ENCODE results near the gene GCNA. TPM values are rescaled to one million over a fixed set of nuclear protein-coding genes. Genes with fewer than 3 reads are reported as not detected.

The GCNA gene
- total and polyA plus RNA-seq, 2 experiments from 2014 or later: 1.2 to 1.5 TPM

DNA sequence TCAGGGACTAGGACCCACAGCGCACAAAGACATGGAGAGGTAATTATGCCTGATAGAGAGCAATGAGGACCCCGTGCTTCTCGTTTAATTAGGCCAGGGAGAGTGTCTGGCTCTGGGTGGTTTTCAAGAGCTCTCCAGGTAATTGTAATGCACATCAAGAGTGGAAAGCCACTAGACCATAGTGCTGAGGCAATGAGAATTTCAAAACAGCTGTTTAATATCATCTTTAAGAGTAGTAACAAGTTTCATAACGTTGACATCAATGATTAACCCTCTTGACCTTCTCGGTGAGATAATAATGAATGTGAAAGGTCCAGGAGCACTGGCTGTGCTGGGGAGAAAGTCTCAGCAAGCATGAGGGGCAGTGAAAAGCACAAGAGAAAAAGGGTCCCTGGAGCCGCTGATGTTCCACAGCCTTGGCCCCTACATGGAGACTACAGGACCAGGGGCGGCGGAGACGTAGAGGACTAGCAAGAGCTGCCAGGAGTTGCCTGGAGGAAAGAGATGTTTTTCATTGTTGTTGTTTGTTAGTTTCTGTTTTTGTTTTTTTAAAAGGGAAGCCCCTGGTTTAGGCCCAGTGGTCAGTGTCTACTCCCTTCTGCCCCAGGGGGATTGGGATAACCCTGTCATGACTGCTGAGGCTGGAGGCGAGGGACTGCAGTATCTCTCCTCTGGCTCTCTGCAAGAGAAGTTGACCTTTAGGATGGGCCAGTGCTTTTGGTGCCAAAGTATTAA is 54.9 kb downstream of the GCNA start (continued):
- no peak for TF ChIP-seq REST (IDR thresholded peaks at IDR 0.05; ENCODE audit: unreplicated experiment)

DNA sequence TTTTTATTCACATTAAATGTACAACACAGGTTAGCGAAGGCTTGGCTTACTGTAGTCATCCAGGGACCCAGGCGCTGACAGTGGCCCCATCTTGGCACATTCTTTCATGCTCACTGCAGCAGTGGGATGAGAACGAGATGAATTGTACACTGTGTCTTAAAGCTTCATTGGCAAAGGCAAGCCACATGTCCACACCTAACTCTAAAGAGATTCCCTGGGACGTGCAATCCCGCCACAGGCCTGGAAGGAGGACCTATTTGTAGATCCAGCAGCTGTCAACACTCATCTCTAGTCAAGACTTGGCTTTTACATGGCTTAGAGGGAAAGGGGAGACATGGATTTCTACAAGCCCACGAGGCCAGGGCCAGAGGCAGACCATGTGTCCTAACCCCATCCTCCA is 56.1 kb downstream of the GCNA start:
- Histone ChIP-seq H3K4me3 (no peak overlapping the region), H4K20me1 (replicated peaks; ENCODE audit: insufficient read depth) (no peaks in the 10 kb centered on the region), H3K4me1 (ENCODE audit: insufficient read depth) (no peaks in the 10 kb centered on the region), H3F3A (replicated peaks; ENCODE audit: low read depth) (no peaks in the 10 kb centered on the region), H3K36me3 (ENCODE audit: insufficient read depth) (no peaks in the 10 kb centered on the region), H2AFZ (no peak overlapping the region), H3K4me2 (no peak overlapping the region), H3K9me2 (ENCODE audit: insufficient read depth) (no peaks in the 10 kb centered on the region), H3K27me3 (ENCODE audit: insufficient read depth) (no peaks in the 10 kb centered on the region), H3K79me2 (replicated peaks; ENCODE audit: insufficient read depth) (no peaks in the 10 kb centered on the region), H3K27ac (ENCODE audit: low read depth) (no peak overlapping the region)
- no peaks in the 10 kb centered on the region for H3K9me3 Mint-ChIP-seq
- no peak for TF ChIP-seq EZH2 (IDR thresholded peaks at IDR 0.05; ENCODE audit: low read depth, unreplicated experiment)
- TF ChIP-seq EZH2phosphoT487 (IDR thresholded peaks at IDR 0.05; ENCODE audit: unreplicated experiment): no peak
- TF ChIP-seq NANOG (IDR thresholded peaks at IDR 0.05; ENCODE audit: borderline replicate concordance): no peak
- DNase-seq (ENCODE audit: low spot score): no peak
- ATAC-seq: no peak
- H3K4me3 Mint-ChIP-seq: no peak overlapping the region
- no peaks in the 10 kb centered on the region for H3K4me1 Mint-ChIP-seq
- no peak overlapping the region for H3K27ac Mint-ChIP-seq
- H3K27me3 Mint-ChIP-seq (ENCODE audit: insufficient read depth, low read depth, poor library complexity): peaks cover 2% of the 10 kb centered on the region
- H3K36me3 Mint-ChIP-seq (ENCODE audit: low read depth): no peaks in the 10 kb centered on the region

DNA sequence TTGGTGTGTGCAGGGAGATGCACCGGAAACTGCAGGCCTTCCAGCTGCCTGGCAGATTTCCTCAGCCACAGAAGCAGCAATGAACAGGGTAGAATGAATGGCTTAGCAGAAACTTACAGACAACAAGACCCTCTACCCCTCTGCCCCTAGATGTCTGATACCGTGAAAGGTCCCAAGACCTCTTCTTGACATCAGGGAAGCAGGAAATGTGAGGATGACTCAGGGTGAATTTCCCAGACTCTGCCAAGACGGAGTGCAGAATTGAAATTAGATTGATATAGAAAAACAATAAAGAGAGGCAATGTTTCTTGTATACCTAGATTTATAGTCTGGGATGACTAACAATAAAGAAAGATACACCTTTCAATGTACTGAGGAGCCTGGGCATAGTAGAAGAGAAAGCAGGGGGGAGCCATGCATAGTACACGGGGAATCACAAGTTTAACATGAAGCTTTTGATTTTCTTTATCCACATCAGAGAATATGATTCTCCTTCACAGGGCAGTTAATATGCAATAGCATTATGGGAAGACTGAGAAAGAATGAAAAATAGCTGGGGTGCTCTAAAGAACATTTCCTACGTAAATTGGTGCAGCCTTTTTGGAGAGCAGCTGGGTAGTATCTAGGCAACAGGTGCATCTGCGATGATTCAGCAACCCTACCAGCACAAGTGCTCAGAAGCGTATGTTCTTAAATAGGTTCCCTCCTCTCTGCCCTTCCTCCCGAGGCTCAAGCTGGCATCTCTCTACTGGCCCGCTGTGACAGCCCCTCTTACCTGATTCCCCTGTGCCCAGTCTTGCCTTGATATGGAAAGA is 58.4 kb downstream of the GCNA start:
- Histone ChIP-seq H3F3A (replicated peaks; ENCODE audit: low read depth) (no peaks in the 10 kb centered on the region), H4K20me1 (replicated peaks; ENCODE audit: insufficient read depth) (no peaks in the 10 kb centered on the region), H3K27ac (ENCODE audit: low read depth) (no peak overlapping the region), H3K4me1 (ENCODE audit: insufficient read depth) (no peaks in the 10 kb centered on the region), H3K27me3 (ENCODE audit: insufficient read depth) (no peaks in the 10 kb centered on the region), H3K4me3 (no peak overlapping the region), H3K79me2 (replicated peaks; ENCODE audit: insufficient read depth) (no peaks in the 10 kb centered on the region), H3K4me2 (no peak overlapping the region), H3K9me2 (ENCODE audit: insufficient read depth) (no peaks in the 10 kb centered on the region), H2AFZ (no peak overlapping the region), H3K36me3 (ENCODE audit: insufficient read depth) (no peaks in the 10 kb centered on the region)
- Mint-ChIP-seq H3K27me3 (ENCODE audit: insufficient read depth, low read depth, poor library complexity) (peaks cover 2% of the 10 kb centered on the region), H3K9me3 (no peaks in the 10 kb centered on the region), H3K36me3 (ENCODE audit: low read depth) (no peaks in the 10 kb centered on the region), H3K4me3 (no peak overlapping the region), H3K4me1 (no peaks in the 10 kb centered on the region), H3K27ac (no peak overlapping the region; the same call in 1 of the 2 replicates)
- no peak for ATAC-seq
- DNase-seq (ENCODE audit: low spot score): no peak
- TF ChIP-seq EZH2phosphoT487 (IDR thresholded peaks at IDR 0.05; ENCODE audit: unreplicated experiment) (no peak), EZH2 (IDR thresholded peaks at IDR 0.05; ENCODE audit: low read depth, unreplicated experiment) (no peak), REST (IDR thresholded peaks at IDR 0.05; ENCODE audit: unreplicated experiment) (no peak), ZNF114 (CRISPR knock-in tag; IDR thresholded peaks at IDR 0.05) (no peak)

Data from GM23338 (cell line).